Esophagus squamous epithelium (tissue), 4 donors: ENCODE data around the gene NLGN1.

ENCODE experiments used
- CTCF ChIP-seq, 6 experiments: fragments of 450-650 bp in 4 of 6; fragments of 200-600 bp in 2 of 6; sonication (generic) in 2 of 6; IDR thresholded peaks; one replicate each; pipeline ENCODE4 v1.5.1; 2016 to 2019; ENCODE audit warnings: antibody characterized with exemption in 6 of 6, mild to moderate bottlenecking in 4 of 6, moderate library complexity in 4 of 6
- POLR2A ChIP-seq, 4 donors: fragments of 450-650 bp; IDR thresholded peaks; one replicate each; pipeline ENCODE4 v1.6.1; 2017; ENCODE audit warnings: antibody characterized with exemption in 4 of 4, mild to moderate bottlenecking in 4 of 4, moderate library complexity in 3 of 4

GRCh38 chr3:173843060-173843459 lies 445.5 kb downstream of the NLGN1 start:
- TF ChIP-seq CTCF (IDR thresholded peaks at IDR 0.05) (no peak), POLR2A (IDR thresholded peaks at IDR 0.05) (no peak)
